Prostate gland (tissue), 2 donors: ENCODE data around the gene PLAC9.
"Not testable (repeated sequence)": the region's sequence is repeated elsewhere in the genome, so short reads cannot be mapped to it uniquely, and the experiment has no call there.

Experiments used
- CTCF ChIP-seq, 4 experiments: fragments of 200-600 bp in 2 of 4; fragments of 450-650 bp in 2 of 4; sonication (generic) in 2 of 4; IDR thresholded peaks; 1 replicate in 3 of 4; 2 replicates in 1 of 4; pipeline ENCODE4 v1.5.1; 2016 to 2019; ENCODE audit warnings: antibody characterized with exemption in 4 of 4, mild to moderate bottlenecking in 2 of 4, moderate library complexity in 2 of 4
- POLR2A ChIP-seq: fragments of 450-650 bp; IDR thresholded peaks from one replicate; pipeline ENCODE4 v1.6.1; 2016; ENCODE audit warnings: antibody characterized with exemption, mild to moderate bottlenecking
- POLR2AphosphoS5 ChIP-seq: sonication (generic); formaldehyde crosslinking; IDR thresholded peaks from one replicate; pipeline ENCODE4 v1.6.1; 2017; ENCODE audit warnings: antibody characterized with exemption

GRCh38 chr10:80145406-80146308 lies 13.1 kb downstream of the PLAC9 start:
- TF ChIP-seq CTCF (IDR thresholded peaks at IDR 0.05); POLR2A; POLR2AphosphoS5: not testable (repeated sequence)
